Smooth muscle cell of the umbilical artery (primary cell): ENCODE results near the gene KRT83. TPM values are rescaled to one million over a fixed set of nuclear protein-coding genes. Genes with fewer than 3 reads are reported as not detected.

ENCODE experiments used
- total RNA-seq: library from RNA; depleted of rRNA; stranded (reverse); fragments of >200 nt; gene quantifications from 2 replicates; pipeline ENCODE4 v1.2.3, GENCODE V29; 2014

KRT83 gene
- not detected in 2 replicates for total RNA-seq

DNA sequence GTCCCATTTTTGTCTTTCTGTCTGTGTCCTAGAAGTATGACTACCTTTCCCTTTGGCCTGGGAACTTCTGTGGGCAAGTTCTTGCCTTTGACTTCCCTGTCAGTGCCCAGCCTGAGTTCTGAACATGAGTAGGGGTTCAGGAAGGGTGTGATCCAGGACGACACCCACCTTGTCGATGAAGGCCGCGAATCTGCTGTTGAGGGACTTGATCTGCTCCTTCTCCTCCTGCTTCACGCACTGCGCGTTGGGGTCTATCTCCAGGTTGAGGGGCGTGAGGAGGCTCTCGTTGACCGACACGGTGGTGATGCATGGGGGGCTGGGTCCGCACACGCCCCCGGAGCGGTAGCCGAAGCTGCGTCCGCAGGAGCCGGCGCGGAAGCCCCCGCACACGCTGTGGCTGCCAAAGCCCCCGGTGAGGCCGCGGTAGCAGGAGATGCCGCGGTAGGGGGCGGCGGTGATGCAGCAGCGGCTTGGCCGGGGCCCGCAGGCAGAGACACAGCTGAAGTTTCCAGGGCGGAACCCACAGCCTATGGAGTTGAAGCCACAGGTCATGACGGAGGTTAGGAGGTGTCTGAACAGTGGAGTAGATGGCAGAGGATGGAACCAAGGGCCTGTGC, at the start of gene KRT83:
TSS of gene KRT83 (minus strand) at position 615 of the 617 bp plus-strand sequence. CDS start at position 552, 63 bp downstream.

DNA sequence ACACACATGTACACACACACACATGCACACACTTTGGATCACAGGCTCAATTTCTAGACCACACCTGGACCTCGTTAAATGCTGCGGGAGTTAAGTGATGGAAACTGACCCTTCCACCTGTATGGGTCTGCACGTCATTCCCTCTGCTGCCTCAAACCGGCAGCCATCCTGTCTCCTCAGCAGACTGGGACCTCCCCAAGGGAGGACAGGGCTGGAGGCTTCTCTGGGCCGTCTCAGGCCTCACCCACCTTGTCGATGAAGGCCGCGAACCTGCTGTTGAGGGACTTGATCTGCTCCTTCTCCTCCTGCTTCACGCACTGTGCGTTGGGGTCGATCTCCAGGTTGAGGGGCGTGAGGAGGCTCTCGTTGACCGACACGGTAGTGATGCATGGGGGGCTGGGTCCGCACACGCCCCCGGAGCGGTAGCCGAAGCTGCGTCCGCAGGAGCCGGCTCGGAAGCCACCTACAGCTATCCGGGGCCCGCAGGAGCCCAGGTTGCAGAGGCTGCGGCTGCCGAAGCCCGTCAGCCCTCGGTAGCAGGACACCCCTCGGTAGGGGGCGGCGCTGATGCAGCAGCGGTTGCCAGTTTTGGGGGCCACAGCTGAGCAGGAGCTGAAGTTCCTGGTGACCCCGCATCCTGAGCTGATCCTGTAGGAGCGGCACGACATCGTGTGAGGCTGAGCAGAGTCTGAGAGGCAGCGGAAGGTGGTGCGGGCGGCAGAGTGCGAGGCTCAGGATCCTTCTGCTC, 45.7 kb upstream of the KRT83 start, which contains the start of gene KRT85:
TSS of gene KRT85 (minus strand) at position 744 of the 748 bp plus-strand sequence. CDS start at position 668, 76 bp downstream.

DNA sequence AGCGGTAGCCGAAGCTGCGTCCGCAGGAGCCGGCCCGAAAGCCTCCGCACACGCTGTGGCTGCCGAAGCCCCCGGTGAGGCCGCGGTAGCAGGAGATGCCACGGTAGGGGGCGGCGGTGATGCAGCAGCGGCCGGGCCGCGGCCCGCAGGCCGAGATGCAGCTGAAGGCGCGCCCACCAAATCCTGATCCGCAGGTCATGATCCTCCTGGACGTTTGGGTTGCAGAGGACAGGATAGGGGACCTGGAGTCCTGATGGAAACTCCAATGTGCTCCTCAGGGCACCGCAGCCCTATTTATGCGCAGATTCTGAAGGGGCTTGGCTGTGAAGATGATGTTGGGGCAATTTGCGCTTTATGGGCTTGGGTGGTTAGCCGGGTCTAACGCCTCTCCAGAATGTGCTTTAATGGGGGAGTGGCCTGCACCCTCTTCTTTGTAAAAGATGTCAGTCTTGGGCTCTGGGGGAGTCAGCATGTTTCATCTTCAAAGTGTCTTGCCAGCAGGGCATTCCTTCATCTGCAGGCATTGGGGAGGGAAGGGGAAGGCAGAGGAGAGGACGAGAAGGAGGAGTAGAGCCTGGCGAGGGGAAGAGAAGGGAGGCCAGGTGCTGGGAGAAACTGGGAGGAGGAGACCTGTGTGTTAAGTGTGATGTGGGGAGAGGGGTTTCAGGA, 29.8 kb downstream of the KRT83 start, which contains the start of gene KRT81:
TSS of gene KRT81 (minus strand) at position 268 of the 669 bp plus-strand sequence. CDS start at position 199, 69 bp downstream.

DNA sequence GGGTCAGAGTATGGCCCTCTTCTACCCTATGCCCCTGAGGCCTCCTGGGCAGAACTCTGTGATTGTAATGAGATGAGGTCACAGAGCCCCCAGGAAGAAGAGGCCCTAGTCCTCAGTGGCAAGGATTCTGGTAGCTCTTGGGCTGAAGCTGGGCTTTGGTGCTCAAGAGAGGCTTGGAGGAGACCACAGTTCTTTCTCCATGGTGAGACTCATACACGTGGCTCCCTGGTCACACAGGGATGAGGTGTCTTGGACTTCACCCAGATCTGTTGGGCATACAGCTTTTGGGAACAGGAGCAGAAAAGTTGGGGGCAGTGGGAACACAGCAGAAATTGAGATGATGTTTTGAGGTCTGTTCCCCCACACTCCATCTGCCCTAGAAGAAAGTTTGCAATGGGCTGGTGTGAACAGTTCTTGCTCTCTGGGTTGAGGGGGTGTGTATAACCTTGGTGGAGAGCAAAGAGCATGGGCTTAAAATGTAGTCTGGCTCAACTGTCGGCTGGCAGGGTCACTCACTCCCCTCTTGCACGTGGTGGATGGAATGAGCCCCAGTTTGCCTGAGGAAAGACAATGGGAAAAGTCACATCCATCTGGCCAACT, 46.6 kb downstream of the KRT83 start, which contains the start of gene KRT86:
TSS of gene KRT86 (plus strand) at position 125 of the 600 bp plus-strand sequence. CDS start 27,272 bp downstream, outside the sequence.

Other genes with a start within 250 kb of the KRT83 start
- gene SMIM41, start 241.7 kb downstream of the KRT83 start, total RNA-seq, result 0.23 TPM in 1 of 2 replicates, not detected in the other
- gene KRT80, start 129.4 kb downstream of the KRT83 start, total RNA-seq, result 0.30 and 0.83 TPM in 2 replicates
- gene KRT7, start 88.2 kb downstream of the KRT83 start, total RNA-seq, result 1.8 and 2.1 TPM in 2 replicates
- gene KRT86, start 46.8 kb downstream of the KRT83 start, total RNA-seq, result 0.09 TPM in 1 of 2 replicates, not detected in the other
- gene KRT81, start 29.9 kb downstream of the KRT83 start, total RNA-seq, result not detected in 2 replicates
- gene KRT85, start 46.1 kb upstream of the KRT83 start, total RNA-seq, result not detected in 2 replicates
- gene KRT84, start 64.3 kb upstream of the KRT83 start, total RNA-seq, result not detected in 2 replicates
- not detected in 2 replicates for gene KRT82, start 84.9 kb upstream of the KRT83 start, total RNA-seq
- gene KRT75, start 113.0 kb upstream of the KRT83 start, total RNA-seq, result not detected in 2 replicates
- gene KRT6B, start 130.7 kb upstream of the KRT83 start, total RNA-seq, result not detected in 2 replicates
- not detected in 2 replicates for gene KRT6C, start 152.4 kb upstream of the KRT83 start, total RNA-seq
- not detected in 2 replicates for gene KRT6A, start 171.9 kb upstream of the KRT83 start, total RNA-seq
- gene KRT5, start 199.0 kb upstream of the KRT83 start, total RNA-seq, result 0.23 TPM in 1 of 2 replicates, not detected in the other
- not detected in 2 replicates for gene KRT71, start 231.7 kb upstream of the KRT83 start, total RNA-seq